Ovary (tissue), 9 donors: ENCODE data around the gene PARP2. TPM values are rescaled to one million over a fixed set of nuclear protein-coding genes. Genes with fewer than 3 reads are reported as not detected.

Experiments
- DNase-seq, 5 donors: peaks; one replicate each; pipeline ENCODE4 v3.0.0-alpha.2; 2019 to 2020
- H3K27ac ChIP-seq, 2 donors: fragments of 200-600 bp; one replicate each; pipeline versions ENCODE4 v1.5.1 to v1.8.0; 2019 to 2022
- H3K27me3 ChIP-seq: fragments of 200-600 bp; one replicate; pipeline ENCODE4 v1.8.0; 2022
- H3K36me3 ChIP-seq: fragments of 200-600 bp; sonication (generic); one replicate; pipeline ENCODE4 v1.5.1; 2019
- H3K4me1 ChIP-seq: one replicate; pipeline ENCODE4 v1.8.1; 2013; ENCODE audit warnings: mild to moderate bottlenecking, moderate library complexity; ENCODE audit not compliant: insufficient read depth
- H3K4me3 ChIP-seq: fragments of 200-600 bp; sonication (generic); one replicate; pipeline ENCODE4 v1.5.1; 2017
- H3K9me3 ChIP-seq, 2 donors: fragments of 200-600 bp in 1 of 2; sonication (generic) in 1 of 2; one replicate each; pipeline versions ENCODE4 v1.5.1 to v1.8.1; 2013 to 2019; ENCODE audit warnings: mild to moderate bottlenecking in 1 of 2, moderate library complexity in 1 of 2
- CTCF ChIP-seq, 3 donors: fragments of 450-650 bp in 2 of 3; fragments of 200-600 bp in 1 of 3; IDR thresholded peaks; one replicate each; pipeline versions ENCODE4 v1.5.1 to v1.8.0; 2016 to 2022; ENCODE audit warnings: antibody characterized with exemption in 3 of 3, mild to moderate bottlenecking in 1 of 3
- EP300 ChIP-seq: sonication (generic); formaldehyde crosslinking; IDR thresholded peaks from one replicate; pipeline ENCODE4 v1.6.1; 2017; ENCODE audit warnings: antibody characterized with exemption
- POLR2A ChIP-seq: fragments of 450-650 bp; IDR thresholded peaks from one replicate; pipeline ENCODE4 v1.6.1; 2017; ENCODE audit warnings: antibody characterized with exemption, mild to moderate bottlenecking, moderate library complexity
- WGBS, 3 donors: extraction: QIAGEN DNeasy Blood & Tissue Kit in 1 of 3; methylation state at CpG; one replicate each; pipeline versions ENCODE4 v1.1.5 to v1.1.7; 2013 to 2017; 5-methylcytosine and 5-hydroxymethylcytosine counted together
- intact Hi-C, 4 donors: fragments of 100-400 bp; cut with DNase I; formaldehyde crosslinking; loops; one replicate each; pipeline versions ENCODE4 v1.11.0 to v1.15.1; 2022 to 2023
- polyA plus RNA-seq, 2 donors: library from polyadenylated mRNA; stranded (reverse); fragments of 200-250 nt in 1 of 2; fragments of 350-450 nt in 1 of 2; fragmentation: Illumina TruSeq in 1 of 2; extraction: RNeasy Lipid Tissue Mini Kit (QIAGEN cat#74804) in 1 of 2; gene quantifications; one replicate each; pipeline ENCODE4 v1.2.3, GENCODE V29; 2013 to 2014
- total RNA-seq, 7 donors: library from RNA; depleted of rRNA in 2 of 7; stranded (reverse); fragments of >200 nt in 2 of 7; fragmentation: NEBNext Ultra II Directional in 3 of 7; extraction: Animal tissue kit (Norgen Biotek cat#: 25700) in 3 of 7; gene quantifications; one replicate each; pipeline versions ENCODE4 v1.1.0 to v1.2.4, GENCODE V29; 2016 to 2023
- donor health status: DM: no; HTN: no; CAD: no; lungs with moderate emphysema.
- donor health status: DM: no; HTN: no; CAD: no.
- donor health status: Bipolar disorder and iron deficiency.
- donor health status: DM: yes; HTN: yes; CAD: no.
- donor health status: DM: no; HTN: no; CAD: no.
- donor health status: DM: yes; HTN: yes; CAD: no.

PARP2 gene
- total and polyA plus RNA-seq, 9 donors, result 7.1 to 38.7 (median 22.8) TPM

- peaks cover 4% of the 10 kb centered on the region for H3K36me3 ChIP-seq
- H3K4me1 ChIP-seq, result no peaks in the 10 kb centered on the region
- no peak overlapping the region for H3K4me3 ChIP-seq
- no peak for DNase-seq
- no peak overlapping the region for H3K27ac ChIP-seq
- TF ChIP-seq CTCF (IDR thresholded peaks at IDR 0.05) (no peak), POLR2A (no peak), EP300 (no peak)
- H3K9me3 ChIP-seq, result no peaks in the 10 kb centered on the region
- intact Hi-C loops, result no loop called here
- WGBS, 3 donors, result 92 to 95% (median 94%) methylated on average over 5 of the region's 5 CpGs
- no peaks in the 10 kb centered on the region for H3K27me3 ChIP-seq
Measured at GRCh38 chr14:20383636-20384035, 40.2 kb downstream of the PARP2 start.

- H3K9me3 ChIP-seq, result no peaks in the 10 kb centered on the region
- H3K4me1 ChIP-seq, result no peaks in the 10 kb centered on the region
- no peak overlapping the region for H3K4me3 ChIP-seq
- no peak for DNase-seq
- TF ChIP-seq EP300, result no peak
- no peak for TF ChIP-seq CTCF (IDR thresholded peaks at IDR 0.05)
- no peak for TF ChIP-seq POLR2A
- H3K27ac ChIP-seq, result no peak overlapping the region
- H3K36me3 ChIP-seq, result peaks cover 4% of the 10 kb centered on the region
- WGBS, 3 donors, result 85 to 97% (median 93%) methylated on average over 7 of the region's 7 CpGs
- intact Hi-C loops, result no loop called here
- H3K27me3 ChIP-seq, result no peaks in the 10 kb centered on the region
Measured at GRCh38 chr14:20384321-20384720, 40.9 kb downstream of the PARP2 start.

DNA sequence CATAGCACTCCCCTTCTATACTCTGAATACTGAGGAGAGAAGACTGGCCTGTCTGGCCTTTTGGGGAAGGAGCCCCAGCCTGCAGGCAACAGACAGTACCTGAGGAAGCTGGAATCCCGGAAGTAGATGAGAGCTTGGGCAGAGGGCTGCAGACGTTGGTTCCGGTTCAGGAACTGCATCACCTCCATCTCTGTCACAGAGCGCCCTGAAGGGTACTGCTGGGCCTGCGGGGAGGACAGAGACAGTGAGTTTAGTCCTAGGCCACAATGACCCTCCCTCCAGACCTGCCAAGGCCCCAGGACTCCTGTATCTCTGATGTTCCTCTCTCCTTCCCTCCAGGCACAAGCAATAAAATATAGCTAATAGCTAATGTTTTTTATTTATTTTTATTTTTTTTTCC, 41.5 kb downstream of the PARP2 start:
- Histone ChIP-seq H3K36me3 (peaks cover 4% of the 10 kb centered on the region), H3K4me1 (no peaks in the 10 kb centered on the region), H3K4me3 (no peak overlapping the region), H3K27me3 (no peaks in the 10 kb centered on the region), H3K27ac (no peak overlapping the region), H3K9me3 (no peaks in the 10 kb centered on the region)
- 91 to 95% (median 93%) methylated on average over 5 of the region's 5 CpGs for WGBS, 3 donors
- DNase-seq, result no peak
- intact Hi-C loops, result no loop called here
- no peak for TF ChIP-seq CTCF (IDR thresholded peaks at IDR 0.05)
- TF ChIP-seq POLR2A, result no peak
- no peak for TF ChIP-seq EP300

- intact Hi-C loops, result no loop called here
- Histone ChIP-seq H3K27me3 (no peaks in the 10 kb centered on the region), H3K4me1 (no peaks in the 10 kb centered on the region), H3K27ac (no peak overlapping the region), H3K9me3 (no peaks in the 10 kb centered on the region), H3K4me3 (no peak overlapping the region), H3K36me3 (peaks cover 4% of the 10 kb centered on the region)
- TF ChIP-seq EP300, result no peak
- no peak for TF ChIP-seq POLR2A
- TF ChIP-seq CTCF (IDR thresholded peaks at IDR 0.05), result no peak
- DNase-seq, result no peak
- WGBS, 3 donors, result 91 to 95% (median 92%) methylated on average over 17 of the region's 17 CpGs
Measured at GRCh38 chr14:20386276-20386855, 42.9 kb downstream of the PARP2 start.
